Activated CD4-positive, alpha-beta T cell treated with anti-CD3 and anti-CD28 coated beads, Interleukin-2, amount 50 U/mL, for 24 hours (primary cell): ENCODE measurements around the gene DUSP10.

Source experiments
- DNase-seq, 2 donors: peaks; one replicate each; pipeline ENCODE4 v3.0.0-alpha.2; 2020; ENCODE audit warnings: low read depth in 1 of 2, low spot score in 1 of 2

The DUSP10 gene

DNA sequence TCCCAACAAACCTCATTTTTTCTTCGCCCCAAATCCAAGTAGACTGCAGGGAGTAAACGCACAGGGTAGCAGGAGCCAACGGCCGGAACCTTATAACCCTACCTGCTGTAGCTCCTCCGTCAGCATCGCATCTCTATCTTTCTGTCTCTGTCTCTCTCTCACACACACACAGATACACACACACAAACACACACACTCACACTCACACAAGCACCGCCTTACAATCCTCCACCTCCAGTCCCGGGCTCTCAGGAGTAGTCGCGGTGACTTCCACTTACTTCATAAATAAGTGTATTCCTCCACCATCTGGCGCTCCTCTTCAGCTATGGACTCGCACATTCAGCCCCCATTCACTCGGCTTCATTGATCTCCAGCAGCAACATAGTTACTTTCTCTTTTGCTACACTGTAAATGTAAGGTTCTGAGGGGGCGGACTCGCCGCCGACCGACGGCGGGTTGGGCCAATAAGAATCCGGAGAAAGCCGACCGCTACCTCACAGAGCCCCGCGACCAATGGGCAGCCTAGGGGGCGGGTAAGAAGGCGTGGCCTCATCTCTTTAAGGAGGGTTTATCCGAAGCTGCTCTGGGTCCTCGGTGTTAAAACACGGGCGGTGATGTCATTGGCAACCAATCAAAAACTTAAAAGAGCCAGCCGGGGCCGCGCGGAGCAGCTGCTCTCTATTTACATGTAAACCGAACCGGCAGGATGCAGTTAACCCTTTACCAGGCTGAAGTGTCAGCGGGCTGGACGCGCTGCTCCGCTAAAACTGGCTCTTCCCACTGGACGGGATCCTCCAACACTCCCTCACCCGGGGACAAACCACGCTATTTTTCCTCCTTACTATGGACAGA, at the start of gene DUSP10:
Gene DUSP10 (minus strand): TSS at position 387 of the 852 bp plus-strand sequence. CDS start 2,345 bp downstream, outside the sequence.
- peak; percentile 92 to 98 for DNase-seq

DNA sequence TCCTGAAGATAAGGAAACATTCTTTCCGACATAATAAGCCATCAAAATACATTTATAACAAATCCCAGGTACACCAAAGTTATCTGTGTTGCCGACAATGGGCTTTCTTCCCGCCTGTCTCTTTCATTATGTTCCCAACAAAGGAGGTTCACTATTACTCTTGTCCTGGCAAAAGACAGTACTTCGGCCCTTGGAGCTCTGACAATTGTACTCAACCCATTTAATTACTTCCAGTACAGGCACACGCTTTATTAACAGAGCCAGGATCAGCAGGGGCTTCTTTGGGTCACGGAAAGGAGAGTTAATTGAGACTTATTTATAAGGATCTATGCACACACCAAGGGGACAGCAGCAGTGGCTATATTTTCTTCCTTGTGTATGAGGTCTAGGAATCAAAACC, 46.6 kb upstream of the DUSP10 start:
- no peak for DNase-seq

DNA sequence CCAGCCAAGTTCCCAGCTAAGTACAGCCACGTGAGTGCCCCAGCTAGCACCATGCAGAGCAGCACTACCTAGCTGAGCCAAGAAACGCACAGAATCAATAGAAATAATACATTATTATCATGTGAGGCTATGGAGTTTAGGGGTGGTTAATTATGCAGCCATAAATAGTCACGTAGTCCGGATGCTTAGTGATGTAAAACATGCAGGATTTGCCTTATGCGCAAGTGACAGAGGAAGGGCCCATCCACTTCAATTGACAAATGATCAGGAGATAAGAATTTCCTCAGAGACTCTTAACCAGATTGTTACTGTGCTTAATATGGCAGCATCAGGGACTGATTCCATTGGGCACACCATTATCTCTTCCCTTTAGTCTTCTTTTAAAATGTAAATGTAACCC, 44.8 kb upstream of the DUSP10 start:
- DNase-seq: no peak

DNA sequence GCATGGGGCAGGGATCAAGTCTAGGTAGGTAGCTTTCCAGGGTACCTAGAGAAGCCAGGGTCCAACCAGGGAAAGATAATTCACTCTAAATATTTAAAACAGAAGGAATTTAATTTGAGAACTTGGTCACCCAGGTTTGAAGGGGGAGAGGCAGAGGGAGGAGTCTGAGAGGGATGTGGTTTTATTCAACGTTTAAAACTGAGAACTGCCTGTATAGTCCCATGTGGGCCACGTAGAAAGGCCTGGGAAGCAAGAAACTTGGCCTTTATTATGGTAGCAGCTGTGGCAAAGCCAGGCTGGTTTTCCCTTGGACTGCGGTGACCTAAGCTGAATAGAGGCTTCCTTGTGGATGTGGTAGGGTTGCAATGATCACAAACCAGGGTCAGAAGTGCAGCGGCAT, 42.0 kb upstream of the DUSP10 start:
- no peak for DNase-seq

DNA sequence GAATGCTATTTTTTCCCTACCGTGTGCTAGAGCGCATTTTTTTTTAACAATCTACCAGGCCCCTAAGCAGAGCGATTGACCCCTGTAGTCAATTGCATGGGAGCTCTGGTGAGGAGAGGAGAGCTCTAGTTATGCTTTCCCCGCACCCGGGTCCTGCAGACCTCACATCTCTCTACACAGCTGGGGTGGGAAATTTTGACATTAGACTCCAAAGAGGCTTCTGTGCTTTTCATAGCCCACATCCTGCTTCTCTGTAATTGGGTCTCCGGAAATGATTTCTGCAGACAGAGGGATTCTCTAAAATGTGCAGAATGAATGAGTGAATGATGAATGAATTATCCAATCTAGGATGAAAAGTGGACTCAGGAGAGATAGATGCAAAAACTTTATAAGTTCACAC, 41.5 kb upstream of the DUSP10 start:
- DNase-seq: no peak

DNA sequence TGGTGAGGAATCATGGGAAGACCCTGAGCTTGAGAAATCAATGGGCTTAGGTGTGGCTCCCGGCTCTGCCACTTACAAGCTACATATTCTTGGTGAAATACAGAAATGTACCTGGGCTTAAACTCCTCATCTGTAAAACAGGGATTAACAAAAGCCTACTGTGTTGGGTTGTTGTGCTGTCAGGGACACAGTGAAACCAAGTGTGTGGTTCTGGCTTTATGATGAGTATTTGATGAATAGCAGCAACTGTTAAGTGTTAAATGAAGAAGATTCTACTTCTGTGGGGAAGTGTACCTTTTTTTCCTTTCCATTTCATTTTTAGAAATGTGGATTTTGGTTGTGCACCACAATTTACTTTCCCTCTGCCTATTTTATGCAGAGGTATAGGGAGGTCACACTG, 41.1 kb upstream of the DUSP10 start:
- DNase-seq: no peak

DNA sequence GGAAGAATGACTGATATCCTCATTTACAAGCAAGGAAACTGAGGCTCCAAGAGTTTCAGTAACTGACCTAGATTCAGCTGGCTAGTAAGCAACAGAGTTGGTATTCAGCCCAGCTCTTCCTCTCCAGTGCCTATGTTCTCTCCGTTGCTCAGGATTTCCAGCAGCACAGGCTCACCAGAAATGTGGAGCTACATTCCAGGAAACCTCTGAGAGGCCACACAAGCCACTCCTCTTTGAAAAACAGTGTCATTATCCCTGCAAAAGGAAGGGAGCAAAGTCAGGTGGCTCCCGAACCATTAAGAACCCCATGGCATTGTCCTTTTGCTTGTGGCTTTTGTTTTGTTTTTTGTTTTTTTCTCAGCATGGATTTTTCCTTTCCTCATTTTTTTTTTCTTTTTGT, 40.6 kb upstream of the DUSP10 start:
- DNase-seq: no peak

DNA sequence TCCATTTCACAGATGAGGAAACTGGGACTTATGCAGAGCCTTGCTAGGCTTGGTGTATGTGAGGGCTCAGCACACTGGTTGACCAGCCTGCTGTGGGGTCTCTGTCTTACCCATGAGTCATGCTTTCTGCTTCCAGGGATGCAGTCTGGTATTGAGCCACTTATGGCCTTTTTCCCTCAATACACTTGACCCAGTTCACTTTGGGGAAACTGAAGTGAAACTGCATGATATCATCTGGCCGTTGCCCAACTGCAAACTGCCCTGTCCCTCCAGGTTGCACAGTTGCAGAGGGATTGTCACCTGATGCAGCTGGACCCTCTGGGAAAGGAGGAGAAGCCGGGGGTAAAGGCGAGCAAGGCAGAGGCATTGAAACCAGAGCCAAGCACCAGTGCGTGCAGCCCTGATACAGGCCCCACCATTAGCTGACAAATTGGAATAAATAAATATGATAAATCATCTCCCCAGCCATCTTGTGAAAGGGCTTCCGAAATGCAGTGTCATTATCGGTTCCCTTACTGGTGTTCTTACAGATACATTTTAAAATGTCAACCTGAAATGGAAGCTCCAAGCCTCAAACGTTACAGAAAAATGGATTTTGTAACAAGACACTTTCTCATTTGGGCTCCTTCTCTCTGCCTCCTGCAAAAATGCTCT, 39.3 kb upstream of the DUSP10 start:
- DNase-seq: no peak

DNA sequence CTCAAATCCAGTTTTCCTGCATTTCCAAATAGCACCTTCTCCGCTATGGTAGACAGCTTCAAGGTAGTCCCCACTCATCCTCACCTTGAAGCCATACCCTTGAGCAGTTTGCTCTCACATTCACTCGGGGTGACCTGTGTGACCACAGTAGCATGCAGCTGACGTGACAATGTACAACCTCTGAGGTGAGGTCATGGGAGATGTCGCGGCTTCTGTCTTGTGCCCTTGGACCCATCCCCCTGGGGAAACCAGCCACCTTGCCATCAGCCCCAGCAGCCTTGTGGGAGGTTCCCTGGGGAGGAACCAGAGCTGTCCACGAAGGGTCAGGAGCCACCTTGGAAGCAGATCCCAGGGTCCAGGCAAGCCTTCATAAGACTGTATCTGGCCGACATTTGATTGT, 38.3 kb upstream of the DUSP10 start:
- no peak for DNase-seq

DNA sequence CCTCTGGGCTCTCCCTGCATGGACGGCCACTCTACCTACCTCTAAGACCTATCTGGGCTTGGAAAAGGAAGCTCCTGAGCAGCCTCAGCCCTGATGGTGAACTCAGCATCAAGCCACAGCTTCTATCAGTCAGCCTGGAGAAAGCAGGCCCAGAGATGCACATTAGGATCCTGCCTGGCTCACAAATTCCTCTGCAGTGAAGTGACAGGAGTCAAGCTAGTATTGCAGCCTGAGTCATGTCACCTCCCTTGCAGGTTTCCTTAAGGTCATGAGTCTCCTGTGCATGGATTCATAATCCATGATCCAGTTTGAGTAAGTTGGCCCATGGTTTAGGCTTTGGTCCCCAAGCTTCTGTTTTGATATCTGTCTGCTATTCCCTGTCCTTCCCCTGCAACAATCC, 37.9 kb upstream of the DUSP10 start:
- no peak for DNase-seq

DNA sequence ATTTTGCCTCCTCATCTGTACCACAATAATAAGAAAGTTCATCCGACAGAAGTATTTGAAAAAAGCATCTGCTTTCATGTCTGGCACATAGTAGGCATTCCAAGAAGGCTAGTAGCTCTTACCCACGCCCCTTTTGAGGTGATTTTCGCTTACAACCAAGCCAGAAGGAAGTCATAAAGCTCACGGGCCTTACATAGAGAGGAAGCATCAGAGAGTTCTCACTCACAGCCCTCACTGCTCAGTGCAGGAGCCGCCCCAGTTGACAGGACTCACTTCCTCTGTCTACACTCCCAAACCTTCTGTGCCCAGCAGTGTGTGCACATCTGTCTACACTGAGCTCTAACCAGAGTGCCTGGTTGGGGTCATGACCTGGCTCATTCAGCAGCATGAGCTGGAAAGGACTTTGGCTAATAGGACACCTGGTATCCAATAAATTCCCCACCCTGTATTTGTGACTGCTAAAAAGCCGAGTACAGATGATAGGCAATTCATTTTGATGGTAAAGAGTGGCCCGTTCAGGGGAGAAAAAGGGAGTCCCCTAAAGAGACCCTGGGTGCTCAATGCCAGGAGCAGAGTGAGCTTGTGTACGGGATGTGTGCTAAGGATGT, 36.8 kb upstream of the DUSP10 start:
- DNase-seq: no peak

DNA sequence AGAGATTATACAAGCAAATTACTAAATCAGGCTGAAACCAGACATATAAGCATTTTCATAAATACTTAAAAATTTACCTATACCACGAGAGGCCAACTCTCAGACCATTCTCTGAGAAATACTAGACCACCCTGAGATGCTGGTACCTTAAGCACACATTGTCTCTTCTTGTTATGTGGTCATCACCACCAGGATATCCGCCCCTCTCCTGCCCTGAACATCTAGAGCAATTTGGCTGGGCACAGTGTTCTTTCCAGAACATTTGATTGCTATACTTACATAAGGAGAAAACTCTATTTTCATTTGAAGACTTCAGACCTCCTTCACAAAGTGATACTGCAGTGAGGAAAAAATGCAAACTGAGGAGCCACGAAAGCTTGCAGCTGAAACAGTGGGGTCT, 36.2 kb upstream of the DUSP10 start:
- no peak for DNase-seq

DNA sequence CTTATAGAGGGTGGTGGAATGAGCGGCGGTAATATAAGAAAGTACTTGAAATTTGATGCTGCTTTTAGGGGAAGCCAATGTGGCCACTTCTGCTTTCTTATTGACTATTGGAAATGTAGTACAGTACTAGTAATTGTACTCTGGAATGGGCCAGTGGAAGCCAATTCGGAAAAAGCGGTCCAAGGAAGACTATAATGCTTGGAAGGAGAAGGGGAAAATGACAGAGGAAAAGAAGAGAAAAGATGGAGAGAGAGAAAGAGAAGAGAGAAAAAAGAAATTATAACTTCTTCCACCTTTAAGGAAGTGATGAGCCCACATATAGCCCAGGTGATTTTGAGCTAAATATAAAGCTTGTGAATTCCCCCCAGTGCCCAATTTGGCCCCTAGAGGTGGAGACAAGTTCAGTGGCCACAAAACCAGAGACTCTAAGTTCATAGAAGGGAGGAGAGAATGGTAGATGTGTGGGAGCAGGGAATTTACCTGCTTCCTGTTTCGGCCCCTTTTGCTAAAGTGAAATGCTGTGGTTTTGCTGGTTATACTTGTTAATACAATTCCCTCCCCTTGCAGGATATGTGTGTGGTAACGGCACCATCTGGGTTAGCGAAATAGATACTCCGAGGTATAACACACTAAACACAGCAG, 35.7 kb upstream of the DUSP10 start:
- DNase-seq: peak in 1 of 2 donors; percentile 66

DNA sequence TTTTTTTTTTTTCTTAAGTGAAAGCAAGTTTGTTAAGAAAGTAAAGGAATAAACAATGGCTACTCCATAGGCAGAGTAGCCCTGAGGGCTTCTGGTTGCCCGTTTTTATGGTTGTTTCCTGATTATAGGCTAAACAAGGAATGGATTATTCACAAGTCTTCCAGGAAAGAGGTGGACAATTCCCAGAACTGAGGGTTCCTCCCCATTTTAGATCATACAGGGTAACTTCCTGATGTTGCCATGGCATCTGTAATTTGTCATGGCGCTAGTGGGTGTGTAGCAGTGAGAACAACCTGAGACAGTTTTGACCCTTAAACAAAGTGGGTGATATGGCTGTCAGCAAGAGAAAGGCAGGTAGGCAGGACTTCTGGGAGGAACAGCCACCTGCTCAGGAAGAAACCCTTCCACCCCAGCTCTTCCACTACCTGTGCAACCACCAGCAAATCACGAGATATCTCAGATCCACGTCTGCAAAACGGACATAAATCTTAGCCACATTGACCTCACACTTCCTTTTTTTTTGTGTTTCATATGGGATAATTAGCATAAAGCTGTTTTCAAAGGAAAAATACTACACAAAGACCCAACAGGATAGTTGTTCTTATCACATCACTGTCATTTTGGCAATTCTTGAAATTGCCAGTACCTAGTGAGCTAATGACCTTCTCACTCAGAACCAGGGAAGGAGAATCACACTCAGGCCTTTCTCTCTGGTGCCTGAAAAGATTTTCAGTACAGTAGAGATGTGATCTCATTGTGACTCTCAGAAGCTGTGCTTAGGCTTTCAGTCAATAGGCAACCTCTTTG, 34.8 kb upstream of the DUSP10 start:
- DNase-seq: no peak

DNA sequence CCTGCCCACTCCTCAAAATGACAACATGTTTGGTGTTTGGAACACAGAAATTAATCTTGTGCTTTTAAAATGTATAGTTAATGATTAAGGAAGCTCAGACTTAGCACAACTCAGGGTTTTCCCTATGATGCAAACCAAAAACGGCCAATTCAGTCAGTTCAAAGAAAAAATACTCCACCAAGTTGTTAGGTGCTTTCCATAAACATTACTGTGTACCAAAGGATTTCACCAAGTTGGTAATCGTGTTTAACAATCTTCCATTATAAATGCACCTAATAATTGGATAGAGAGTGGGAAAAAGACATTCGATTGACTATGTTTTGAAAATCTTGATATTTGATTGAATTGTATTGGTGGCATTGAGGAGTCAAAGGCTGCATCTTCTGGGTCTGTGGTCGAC, 33.3 kb upstream of the DUSP10 start:
- DNase-seq: no peak

DNA sequence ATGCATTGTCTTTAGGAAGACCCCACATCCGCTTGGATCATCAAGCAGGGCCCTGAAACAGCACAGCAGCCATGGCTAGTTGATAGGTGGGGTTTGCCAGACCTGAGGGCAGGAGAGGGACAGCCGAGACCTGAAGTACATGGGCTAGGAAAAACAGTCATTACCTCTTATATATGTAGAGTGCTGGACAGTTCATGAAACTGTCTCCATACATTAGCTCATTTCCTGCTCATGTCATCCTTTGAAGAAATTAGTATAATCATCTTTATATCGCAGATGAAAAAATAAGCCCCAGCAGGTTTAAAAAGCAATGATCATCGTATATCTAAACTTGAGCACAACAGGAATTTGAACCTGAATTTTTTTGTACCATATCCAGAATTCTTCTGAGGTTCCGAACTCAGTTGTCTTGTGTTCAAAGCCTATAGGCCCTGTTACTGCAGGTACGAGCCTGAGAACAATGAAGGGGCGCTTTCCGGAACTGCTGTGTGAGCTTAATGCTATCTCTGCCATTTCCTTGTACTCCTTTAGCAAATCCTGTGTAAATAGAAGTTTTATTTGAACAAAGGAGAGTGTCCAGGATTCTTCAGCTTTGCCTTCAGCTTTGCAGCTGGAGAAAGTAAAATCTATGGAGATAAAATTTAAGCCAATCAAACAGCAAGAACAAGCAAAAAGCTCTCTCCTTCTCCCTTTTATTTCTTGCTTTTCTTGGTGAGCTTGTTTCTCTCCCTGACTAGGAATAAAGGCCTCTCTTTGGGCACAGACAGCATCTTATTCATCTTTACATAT, 32.4 kb upstream of the DUSP10 start:
- no peak for DNase-seq

DNA sequence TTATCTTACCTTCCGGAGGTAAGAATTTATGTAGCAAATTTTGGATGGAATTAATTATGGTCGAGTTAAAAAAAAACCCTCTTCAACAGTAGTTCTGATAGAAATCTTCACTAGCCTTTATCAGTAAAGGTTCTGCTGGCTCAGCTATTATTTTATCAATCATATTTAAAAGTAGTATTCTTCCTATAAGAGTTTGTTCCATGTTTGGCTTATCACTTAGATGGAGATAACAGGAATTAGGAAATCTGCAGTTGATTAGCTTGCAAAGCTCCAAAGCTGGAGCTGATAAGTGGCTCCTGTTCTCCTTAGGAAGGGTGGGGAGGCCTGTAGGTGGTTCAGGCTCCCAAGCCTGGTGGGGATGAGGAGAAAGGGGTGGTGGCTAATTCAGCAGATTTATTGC, 31.5 kb upstream of the DUSP10 start:
- DNase-seq: no peak

DNA sequence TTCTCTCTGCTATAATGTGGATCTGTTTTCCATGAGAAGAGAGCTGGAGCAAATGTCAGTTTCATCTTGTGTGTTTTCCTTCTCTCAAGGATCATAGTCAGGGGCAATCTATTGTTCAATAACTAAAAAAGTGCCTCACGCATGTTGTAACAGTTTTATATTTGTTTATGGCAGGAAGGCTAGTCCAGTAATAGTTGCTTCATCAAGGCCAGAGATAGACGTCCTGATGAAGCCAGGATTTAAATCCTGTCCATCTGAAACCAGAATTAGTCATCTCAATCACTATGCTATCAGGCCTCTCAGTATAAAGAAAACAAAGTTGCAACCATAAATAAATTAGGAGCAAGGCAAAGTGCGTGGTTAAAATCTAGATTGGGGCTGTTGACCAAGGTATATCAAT, 30.2 kb upstream of the DUSP10 start:
- no peak for DNase-seq

DNA sequence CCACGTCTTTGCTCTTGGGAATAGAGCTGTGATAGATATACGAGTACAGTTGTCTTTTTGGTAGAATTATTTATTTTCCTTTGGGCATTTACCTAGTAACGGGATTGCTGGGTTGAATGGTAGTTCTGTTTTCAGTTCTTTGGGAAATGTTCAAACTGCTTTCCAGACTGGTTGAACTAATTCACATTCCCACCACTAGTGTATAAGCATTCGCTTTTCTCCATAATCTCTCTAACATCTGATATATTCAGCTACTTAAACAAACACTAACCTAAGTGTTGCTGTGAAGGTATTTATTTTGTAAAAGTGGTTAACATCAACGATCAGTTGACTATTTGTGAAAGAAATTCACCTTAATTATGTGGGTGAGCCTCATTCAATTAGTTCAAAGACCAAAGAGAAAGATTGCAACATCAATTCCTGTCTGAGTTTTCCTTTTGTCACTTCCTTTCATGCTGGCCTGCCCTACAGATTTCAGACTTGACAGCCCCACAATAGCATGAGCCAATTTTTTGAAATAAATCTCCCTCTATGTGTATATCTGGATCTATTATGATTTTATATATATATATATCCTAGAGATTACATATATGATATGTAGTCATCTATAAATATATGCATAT, 26.7 kb upstream of the DUSP10 start:
- no peak for DNase-seq

DNA sequence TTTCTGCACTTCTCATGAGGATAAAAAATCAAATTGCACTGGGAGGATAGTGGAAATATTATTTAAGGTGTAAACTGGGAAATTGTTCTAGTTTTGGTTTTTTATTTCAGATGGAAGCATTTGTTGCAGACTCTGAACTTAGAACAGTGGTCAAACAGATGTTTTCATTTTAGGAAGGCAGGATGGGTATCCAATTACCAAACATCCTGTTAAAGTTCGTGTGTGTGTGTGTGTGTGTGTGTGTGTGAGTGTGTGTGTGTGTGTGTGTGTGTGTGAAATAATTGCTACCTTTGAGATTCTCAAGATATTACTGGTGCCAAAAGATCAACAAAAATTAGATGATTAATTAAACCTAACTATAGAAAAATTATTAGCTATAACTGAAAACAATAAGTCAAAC, 24.3 kb upstream of the DUSP10 start:
- DNase-seq: no peak
